Memory B cell (primary cell): ENCODE measurements around the gene TVP23C.
A peak's percentile ranks its signal among the peaks of the same experiment; 100 is the strongest.
"Not testable (repeated sequence)": the region's sequence is repeated elsewhere in the genome, so short reads cannot be mapped to it uniquely, and the experiment has no call there.

Source experiments
- ATAC-seq: fragments of 150-1000 bp; cut with Tn5 transposase; 2 replicates; pipeline ENCODE4 v1.10.0; 2021; ENCODE audit warnings: low read depth, mild to moderate bottlenecking, moderate library complexity
- DNase-seq, 2 donors: peaks; one replicate each; pipeline ENCODE4 v3.0.0; 2022; ENCODE audit warnings: low spot score in 2 of 2
- H3K27ac Mint-ChIP-seq: one replicate; pipeline ENCODE4 v1.8.0; 2022; ENCODE audit warnings: mild to moderate bottlenecking, moderate library complexity, mixed read lengths
- H3K27me3 Mint-ChIP-seq: one replicate; pipeline ENCODE4 v1.8.0; 2022; ENCODE audit warnings: mixed read lengths
- H3K36me3 Mint-ChIP-seq: one replicate; pipeline ENCODE4 v1.8.0; 2022; ENCODE audit warnings: mild to moderate bottlenecking, mixed read lengths
- H3K4me1 Mint-ChIP-seq: one replicate; pipeline ENCODE4 v1.8.0; 2022; ENCODE audit warnings: mixed read lengths
- H3K4me3 Mint-ChIP-seq: one replicate; pipeline ENCODE4 v1.8.0; 2022; ENCODE audit warnings: mild to moderate bottlenecking, moderate library complexity, mixed read lengths
- H3K9me3 Mint-ChIP-seq: one replicate; pipeline ENCODE4 v1.8.0; 2022; ENCODE audit warnings: mixed read lengths

TVP23C gene

GRCh38 chr17:15563375-15563857, at the start of gene TVP23C:
Gene TVP23C, minus strand, starts transcription at chr17:15563483. Its CDS starts 35 bp downstream, at chr17:15563448.
- peak within 1 kb of the TSS; percentile 92 for H3K27ac Mint-ChIP-seq
- peak; percentile 82 for ATAC-seq
- not testable (repeated sequence) for H3K36me3 Mint-ChIP-seq

GRCh38 chr17:15592960-15593359, 29.7 kb upstream of the TVP23C start:
- Mint-ChIP-seq H3K4me1 (peaks cover 12% of the 10 kb centered on the region), H3K27me3 (peaks cover 18% of the 10 kb centered on the region)
- H3K9me3 Mint-ChIP-seq, DNase-seq, H3K36me3 Mint-ChIP-seq, H3K27ac Mint-ChIP-seq, ATAC-seq, H3K4me3 Mint-ChIP-seq: not testable (repeated sequence)

More at GRCh38 chr17:15563375-15563857, at the start of gene TVP23C:
- H3K4me1 Mint-ChIP-seq, H3K9me3 Mint-ChIP-seq, H3K27me3 Mint-ChIP-seq: not testable (repeated sequence)
- peak within 1 kb of the TSS; percentile 98 for H3K4me3 Mint-ChIP-seq
- peak; percentile 60 to 73 for DNase-seq

- ATAC-seq, H3K4me3 Mint-ChIP-seq, H3K36me3 Mint-ChIP-seq, H3K27ac Mint-ChIP-seq, DNase-seq, H3K9me3 Mint-ChIP-seq: not testable (repeated sequence)
- Mint-ChIP-seq H3K4me1 (peaks cover 12% of the 10 kb centered on the region), H3K27me3 (peaks cover 20% of the 10 kb centered on the region)
Observed at GRCh38 chr17:15591986-15592385, 28.7 kb upstream of the TVP23C start.

GRCh38 chr17:15590844-15591243, 27.6 kb upstream of the TVP23C start:
- peaks cover 12% of the 10 kb centered on the region for H3K4me1 Mint-ChIP-seq
- not testable (repeated sequence) for H3K4me3 Mint-ChIP-seq, DNase-seq

GRCh38 chr17:15589544-15590536, 26.6 kb upstream of the TVP23C start:
- Mint-ChIP-seq H3K4me1 (peaks cover 12% of the 10 kb centered on the region), H3K27me3 (peaks cover 25% of the 10 kb centered on the region)
- not testable (repeated sequence) for H3K9me3 Mint-ChIP-seq, H3K36me3 Mint-ChIP-seq, H3K27ac Mint-ChIP-seq, H3K4me3 Mint-ChIP-seq, DNase-seq
- ATAC-seq, result peak; percentile 66

More at GRCh38 chr17:15590844-15591243, 27.6 kb upstream of the TVP23C start:
- not testable (repeated sequence) for H3K27ac Mint-ChIP-seq, H3K36me3 Mint-ChIP-seq, ATAC-seq, H3K9me3 Mint-ChIP-seq
- H3K27me3 Mint-ChIP-seq, result peaks cover 25% of the 10 kb centered on the region

- H3K9me3 Mint-ChIP-seq, H3K36me3 Mint-ChIP-seq, DNase-seq, H3K27ac Mint-ChIP-seq, H3K4me3 Mint-ChIP-seq: not testable (repeated sequence)
- Mint-ChIP-seq H3K27me3 (peaks cover 22% of the 10 kb centered on the region), H3K4me1 (peaks cover 10% of the 10 kb centered on the region)
- ATAC-seq, result peak; percentile 34
Observed at GRCh38 chr17:15588017-15588416, 24.7 kb upstream of the TVP23C start.

GRCh38 chr17:15583313-15583712, 20.0 kb upstream of the TVP23C start:
- H3K9me3 Mint-ChIP-seq, H3K4me1 Mint-ChIP-seq, H3K27ac Mint-ChIP-seq, DNase-seq, ATAC-seq, H3K4me3 Mint-ChIP-seq, H3K36me3 Mint-ChIP-seq: not testable (repeated sequence)
- peaks cover 17% of the 10 kb centered on the region for H3K27me3 Mint-ChIP-seq

- DNase-seq, H3K4me1 Mint-ChIP-seq, ATAC-seq, H3K27me3 Mint-ChIP-seq, H3K4me3 Mint-ChIP-seq, H3K36me3 Mint-ChIP-seq, H3K27ac Mint-ChIP-seq, H3K9me3 Mint-ChIP-seq: not testable (repeated sequence)
Observed at GRCh38 chr17:15581462-15581861, 18.2 kb upstream of the TVP23C start.

- H3K36me3 Mint-ChIP-seq, H3K27ac Mint-ChIP-seq, ATAC-seq, H3K4me1 Mint-ChIP-seq, H3K9me3 Mint-ChIP-seq, DNase-seq, H3K4me3 Mint-ChIP-seq: not testable (repeated sequence)
- peaks cover 12% of the 10 kb centered on the region for H3K27me3 Mint-ChIP-seq
Observed at GRCh38 chr17:15576848-15577247, 13.6 kb upstream of the TVP23C start.

- H3K36me3 Mint-ChIP-seq, H3K9me3 Mint-ChIP-seq, ATAC-seq: not testable (repeated sequence)
Observed at GRCh38 chr17:15574660-15575059, 11.4 kb upstream of the TVP23C start.

GRCh38 chr17:15573870-15574269, 10.6 kb upstream of the TVP23C start:
- not testable (repeated sequence) for H3K4me3 Mint-ChIP-seq, H3K9me3 Mint-ChIP-seq, H3K4me1 Mint-ChIP-seq, H3K36me3 Mint-ChIP-seq, H3K27ac Mint-ChIP-seq, ATAC-seq, DNase-seq
- peaks cover 14% of the 10 kb centered on the region for H3K27me3 Mint-ChIP-seq

More at GRCh38 chr17:15574660-15575059, 11.4 kb upstream of the TVP23C start:
- not testable (repeated sequence) for DNase-seq, H3K4me1 Mint-ChIP-seq, H3K4me3 Mint-ChIP-seq, H3K27ac Mint-ChIP-seq
- peaks cover 16% of the 10 kb centered on the region for H3K27me3 Mint-ChIP-seq

GRCh38 chr17:15562613-15563374, 489 bp downstream of the TVP23C start:
- not testable (repeated sequence) for H3K27me3 Mint-ChIP-seq, H3K4me1 Mint-ChIP-seq, DNase-seq, H3K36me3 Mint-ChIP-seq, H3K9me3 Mint-ChIP-seq
- peak; percentile 46 for ATAC-seq
- peak overlapping the region; percentile 98 for H3K4me3 Mint-ChIP-seq
- H3K27ac Mint-ChIP-seq, result peak overlapping the region; percentile 92

- not testable (repeated sequence) for H3K9me3 Mint-ChIP-seq, H3K4me3 Mint-ChIP-seq, DNase-seq, ATAC-seq, H3K27me3 Mint-ChIP-seq, H3K27ac Mint-ChIP-seq, H3K36me3 Mint-ChIP-seq
- H3K4me1 Mint-ChIP-seq, result peaks cover 11% of the 10 kb centered on the region
Observed at GRCh38 chr17:15561439-15561838, 1.8 kb downstream of the TVP23C start.
